A549 (cell line): ENCODE results near the gene TAOK3.

Source experiments
- BCL3 ChIP-seq: fragments of >200 bp; sonication (Bioruptor Twin); formaldehyde crosslinking; IDR thresholded peaks from 3 replicates; pipeline ENCODE4 v1.6.1; 2016
- CBX8 ChIP-seq: fragments of 200-600 bp; sonication (generic); IDR thresholded peaks from 2 replicates; pipeline ENCODE4 v1.6.1; 2016
- CEBPB ChIP-seq, 2 experiments: fragments of >200 bp in 1 of 2; sonication (Bioruptor Twin) in 1 of 2; formaldehyde crosslinking in 1 of 2; IDR thresholded peaks; 2 replicates each; pipeline ENCODE4 v1.6.1; 2012 to 2016
- CHD2 ChIP-seq: fragments of 150-350 bp; IDR thresholded peaks from 2 replicates; pipeline ENCODE4 v1.6.1; 2014; ENCODE audit warnings: low read length; ENCODE audit not compliant: partially characterized antibody
- CHD4 ChIP-seq: fragments of 200-600 bp; sonication (generic); IDR thresholded peaks from 2 replicates; pipeline ENCODE4 v1.6.1; 2016; ENCODE audit warnings: antibody characterized with exemption, mild to moderate bottlenecking, borderline replicate concordance
- CTCF ChIP-seq: fragments of >200 bp; sonication (Bioruptor Twin); formaldehyde crosslinking; IDR thresholded peaks from 3 replicates; pipeline ENCODE4 v1.5.1; 2016
- EP300 ChIP-seq, 2 experiments: fragments of >200 bp; sonication (Bioruptor Twin); formaldehyde crosslinking; IDR thresholded peaks; 2 replicates in 1 of 2; 3 replicates in 1 of 2; pipeline ENCODE4 v1.6.1; 2016 to 2017
- HMGXB4 ChIP-seq: fragments of 250-450 bp; sonication (Bioruptor Pico); IDR thresholded peaks from 2 replicates; pipeline ENCODE4 v1.5.0; 2021; ENCODE audit warnings: mild to moderate bottlenecking, moderate library complexity, borderline replicate concordance
- KDM1A ChIP-seq: fragments of 200-600 bp; sonication (generic); IDR thresholded peaks from 2 replicates; pipeline ENCODE4 v1.6.1; 2016; ENCODE audit warnings: low read depth, mild to moderate bottlenecking
- MYC ChIP-seq: IDR thresholded peaks from 2 replicates; pipeline ENCODE4 v1.6.1; 2012; ENCODE audit warnings: mild to moderate bottlenecking, inconsistent platforms, low read length, improper control_type of control experiment, borderline replicate concordance
- POLR2A ChIP-seq: IDR thresholded peaks from 2 replicates; pipeline ENCODE4 v1.6.1; 2012; ENCODE audit warnings: mild to moderate bottlenecking, low read length

- TF ChIP-seq EP300 (IDR thresholded peaks at IDR 0.05) (no peak), CHD4 (no peak), CTCF (no peak), CBX8 (no peak), CHD2 (no peak), BCL3 (peak; percentile 74), HMGXB4 (no peak), POLR2A (peak; percentile 71), KDM1A (no peak), MYC (no peak), CEBPB (IDR thresholded peaks at IDR 0.05) (no peak)
Measured at GRCh38 chr12:118103601-118104382, 268.9 kb downstream of the TAOK3 start, which contains the start of gene VSIG10.
